Suprapubic skin (tissue), 3 donors: ENCODE data around the gene ZNF668.

Source experiments
- POLR2A ChIP-seq, 2 donors: fragments of 450-650 bp; IDR thresholded peaks; one replicate each; pipeline ENCODE4 v1.6.1; 2017; ENCODE audit warnings: antibody characterized with exemption in 2 of 2, mild to moderate bottlenecking in 2 of 2, moderate library complexity in 2 of 2
- TF ChIP-seq, protein P1 (sequence below), 2 donors: fragments of 200-600 bp in 1 of 2; fragments of 450-650 bp in 1 of 2; sonication (generic) in 1 of 2; IDR thresholded peaks; one replicate each; pipeline ENCODE4 v1.5.1; 2016 to 2019; ENCODE audit warnings: antibody characterized with exemption in 2 of 2, mild to moderate bottlenecking in 1 of 2, moderate library complexity in 1 of 2

DNA sequence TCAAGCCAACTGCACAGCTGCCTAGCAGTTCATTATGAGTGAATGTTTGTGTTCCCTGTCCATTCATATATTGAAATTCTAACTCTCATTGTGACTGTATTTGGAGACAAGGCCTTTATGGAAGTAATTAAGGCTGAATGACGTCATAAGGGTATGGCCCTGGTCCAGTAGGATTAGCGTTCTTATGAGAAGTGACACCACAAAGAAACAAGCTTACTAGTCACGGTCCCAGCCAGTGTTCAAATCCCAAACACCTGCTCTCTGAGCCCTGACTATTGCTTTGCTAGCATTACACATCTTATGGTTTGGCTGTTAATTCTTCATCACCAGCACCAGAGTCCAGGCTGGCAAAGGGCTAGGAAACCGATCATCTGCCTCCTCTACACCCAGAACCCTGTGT, 2.2 kb downstream of the ZNF668 start:
- TF ChIP-seq, protein P1, sequence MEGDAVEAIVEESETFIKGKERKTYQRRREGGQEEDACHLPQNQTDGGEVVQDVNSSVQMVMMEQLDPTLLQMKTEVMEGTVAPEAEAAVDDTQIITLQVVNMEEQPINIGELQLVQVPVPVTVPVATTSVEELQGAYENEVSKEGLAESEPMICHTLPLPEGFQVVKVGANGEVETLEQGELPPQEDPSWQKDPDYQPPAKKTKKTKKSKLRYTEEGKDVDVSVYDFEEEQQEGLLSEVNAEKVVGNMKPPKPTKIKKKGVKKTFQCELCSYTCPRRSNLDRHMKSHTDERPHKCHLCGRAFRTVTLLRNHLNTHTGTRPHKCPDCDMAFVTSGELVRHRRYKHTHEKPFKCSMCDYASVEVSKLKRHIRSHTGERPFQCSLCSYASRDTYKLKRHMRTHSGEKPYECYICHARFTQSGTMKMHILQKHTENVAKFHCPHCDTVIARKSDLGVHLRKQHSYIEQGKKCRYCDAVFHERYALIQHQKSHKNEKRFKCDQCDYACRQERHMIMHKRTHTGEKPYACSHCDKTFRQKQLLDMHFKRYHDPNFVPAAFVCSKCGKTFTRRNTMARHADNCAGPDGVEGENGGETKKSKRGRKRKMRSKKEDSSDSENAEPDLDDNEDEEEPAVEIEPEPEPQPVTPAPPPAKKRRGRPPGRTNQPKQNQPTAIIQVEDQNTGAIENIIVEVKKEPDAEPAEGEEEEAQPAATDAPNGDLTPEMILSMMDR (IDR thresholded peaks at IDR 0.05): no peak
- TF ChIP-seq POLR2A (IDR thresholded peaks at IDR 0.05): no peak
